ENCODE measurements around the gene GTF3C2.
A peak's percentile ranks its signal among the peaks of the same experiment; 100 is the strongest.

Gene GTF3C2

GRCh38 chr2:27314709-27315108 is 41.9 kb downstream of the GTF3C2 start:
- Histone ChIP-seq H3K27me3 (ENCODE audit: insufficient read depth, low read length, poor library complexity) (no peaks in the 10 kb centered on the region), H4K8ac (ENCODE audit: low read depth, low read length) (no peak overlapping the region), H2BK5ac (ENCODE audit: low read length) (no peak overlapping the region), H3K79me1 (ENCODE audit: low read length) (no peaks in the 10 kb centered on the region), H3K27ac (ENCODE audit: low read depth, low read length) (no peak overlapping the region), H3K9ac (ENCODE audit: low read length) (no peak overlapping the region), H3K4ac (ENCODE audit: low read depth, low read length) (no peak overlapping the region), H3K36me3 (ENCODE audit: control insufficient read depth, insufficient read depth, low read length) (no peaks in the 10 kb centered on the region), H3K4me3 (ENCODE audit: low read length) (no peak overlapping the region), H3K56ac (ENCODE audit: low read length) (no peak overlapping the region), H2BK120ac (ENCODE audit: low read depth, low read length) (no peak overlapping the region), H3K4me1 (ENCODE audit: control insufficient read depth, low read depth, low read length) (peaks cover 4% of the 10 kb centered on the region), H2BK15ac (replicated peaks; ENCODE audit: low read depth) (no peak overlapping the region), H2AK5ac (ENCODE audit: low read length) (no peak overlapping the region), H3K4me2 (ENCODE audit: low read length) (no peak overlapping the region), H3K23ac (ENCODE audit: low read length) (no peak overlapping the region), H4K5ac (ENCODE audit: low read length) (no peak overlapping the region), H3K79me2 (ENCODE audit: control insufficient read depth, insufficient read depth, low read length) (no peaks in the 10 kb centered on the region), H3K18ac (ENCODE audit: low read length) (no peak overlapping the region)
- no peak for DNase-seq
- WGBS (ENCODE audit: extremely low coverage, insufficient coverage, low lambda C conversion rate) = no CpG with 5 or more reads among the region's 9 CpGs

- no peak for DNase-seq
- H4K8ac ChIP-seq (ENCODE audit: low read depth, low read length) = no peak overlapping the region
Observed at GRCh38 chr2:27313882-27314645, 42.5 kb downstream of the GTF3C2 start.

GRCh38 chr2:27312152-27312551 is 44.4 kb downstream of the GTF3C2 start:
- WGBS (ENCODE audit: extremely low coverage, insufficient coverage, low lambda C conversion rate) = no CpG with 5 or more reads among the region's 3 CpGs
- no peaks in the 10 kb centered on the region for H3K79me2 ChIP-seq (ENCODE audit: control insufficient read depth, insufficient read depth, low read length)
- no peak for DNase-seq
- H3K23ac ChIP-seq (ENCODE audit: low read length) = no peak overlapping the region
- no peak overlapping the region for H3K4ac ChIP-seq (ENCODE audit: low read depth, low read length)
- no peak overlapping the region for H4K5ac ChIP-seq (ENCODE audit: low read length)
- no peak overlapping the region for H2AK5ac ChIP-seq (ENCODE audit: low read length)
- no peak overlapping the region for H3K4me2 ChIP-seq (ENCODE audit: low read length)
- H4K8ac ChIP-seq (ENCODE audit: low read depth, low read length) = no peak overlapping the region
- no peaks in the 10 kb centered on the region for H3K36me3 ChIP-seq (ENCODE audit: control insufficient read depth, insufficient read depth, low read length)
- H3K27me3 ChIP-seq (ENCODE audit: insufficient read depth, low read length, poor library complexity) = peaks cover 11% of the 10 kb centered on the region
- no peaks in the 10 kb centered on the region for H3K79me1 ChIP-seq (ENCODE audit: low read length)
- no peak overlapping the region for H3K18ac ChIP-seq (ENCODE audit: low read length)
- no peak overlapping the region for H2BK120ac ChIP-seq (ENCODE audit: low read depth, low read length)
- no peak overlapping the region for H3K27ac ChIP-seq (ENCODE audit: low read depth, low read length)
- no peak overlapping the region for H2BK5ac ChIP-seq (ENCODE audit: low read length)
- no peak overlapping the region for H3K9ac ChIP-seq (ENCODE audit: low read length)
- H3K4me1 ChIP-seq (ENCODE audit: control insufficient read depth, low read depth, low read length) = peaks cover 4% of the 10 kb centered on the region
- no peak overlapping the region for H2BK15ac ChIP-seq (replicated peaks; ENCODE audit: low read depth)
- no peak overlapping the region for H3K56ac ChIP-seq (ENCODE audit: low read length)
- no peak overlapping the region for H3K4me3 ChIP-seq (ENCODE audit: low read length)

More at GRCh38 chr2:27313882-27314645, 42.5 kb downstream of the GTF3C2 start:
- no peak overlapping the region for H3K23ac ChIP-seq (ENCODE audit: low read length)
- H3K4me3 ChIP-seq (ENCODE audit: low read length) = no peak overlapping the region
- H3K4me2 ChIP-seq (ENCODE audit: low read length) = no peak overlapping the region
- H3K18ac ChIP-seq (ENCODE audit: low read length) = no peak overlapping the region
- H3K27ac ChIP-seq (ENCODE audit: low read depth, low read length) = no peak overlapping the region
- H3K4ac ChIP-seq (ENCODE audit: low read depth, low read length) = no peak overlapping the region
- H3K27me3 ChIP-seq (ENCODE audit: insufficient read depth, low read length, poor library complexity) = no peaks in the 10 kb centered on the region
- no peak overlapping the region for H2AK5ac ChIP-seq (ENCODE audit: low read length)
- no peak overlapping the region for H3K56ac ChIP-seq (ENCODE audit: low read length)
- H2BK15ac ChIP-seq (replicated peaks; ENCODE audit: low read depth) = no peak overlapping the region
- H3K79me1 ChIP-seq (ENCODE audit: low read length) = no peaks in the 10 kb centered on the region
- no peak overlapping the region for H4K5ac ChIP-seq (ENCODE audit: low read length)
- H3K9ac ChIP-seq (ENCODE audit: low read length) = no peak overlapping the region
- no peaks in the 10 kb centered on the region for H3K36me3 ChIP-seq (ENCODE audit: control insufficient read depth, insufficient read depth, low read length)
- H3K4me1 ChIP-seq (ENCODE audit: control insufficient read depth, low read depth, low read length) = peaks cover 4% of the 10 kb centered on the region
- no CpG with 5 or more reads among the region's 8 CpGs for WGBS (ENCODE audit: extremely low coverage, insufficient coverage, low lambda C conversion rate)
- H2BK5ac ChIP-seq (ENCODE audit: low read length) = no peak overlapping the region
- H3K79me2 ChIP-seq (ENCODE audit: control insufficient read depth, insufficient read depth, low read length) = no peaks in the 10 kb centered on the region
- H2BK120ac ChIP-seq (ENCODE audit: low read depth, low read length) = no peak overlapping the region

- no peak overlapping the region for H3K4me3 ChIP-seq (ENCODE audit: low read length)
- no peak overlapping the region for H2BK15ac ChIP-seq (replicated peaks; ENCODE audit: low read depth)
- DNase-seq = no peak
- no peaks in the 10 kb centered on the region for H3K79me2 ChIP-seq (ENCODE audit: control insufficient read depth, insufficient read depth, low read length)
- H4K8ac ChIP-seq (ENCODE audit: low read depth, low read length) = no peak overlapping the region
- no peak overlapping the region for H3K9ac ChIP-seq (ENCODE audit: low read length)
- no peak overlapping the region for H3K23ac ChIP-seq (ENCODE audit: low read length)
- no peak overlapping the region for H4K5ac ChIP-seq (ENCODE audit: low read length)
- H3K4ac ChIP-seq (ENCODE audit: low read depth, low read length) = no peak overlapping the region
- no peak overlapping the region for H3K27ac ChIP-seq (ENCODE audit: low read depth, low read length)
- no peak overlapping the region for H2BK120ac ChIP-seq (ENCODE audit: low read depth, low read length)
- no peaks in the 10 kb centered on the region for H3K79me1 ChIP-seq (ENCODE audit: low read length)
- no peaks in the 10 kb centered on the region for H3K36me3 ChIP-seq (ENCODE audit: control insufficient read depth, insufficient read depth, low read length)
- H3K18ac ChIP-seq (ENCODE audit: low read length) = no peak overlapping the region
- peaks cover 21% of the 10 kb centered on the region for H3K27me3 ChIP-seq (ENCODE audit: insufficient read depth, low read length, poor library complexity)
- no peaks in the 10 kb centered on the region for H3K4me1 ChIP-seq (ENCODE audit: control insufficient read depth, low read depth, low read length)
- H3K4me2 ChIP-seq (ENCODE audit: low read length) = no peak overlapping the region
- H2BK5ac ChIP-seq (ENCODE audit: low read length) = no peak overlapping the region
- no peak overlapping the region for H2AK5ac ChIP-seq (ENCODE audit: low read length)
- H3K56ac ChIP-seq (ENCODE audit: low read length) = no peak overlapping the region
- no CpG with 5 or more reads among the region's 6 CpGs for WGBS (ENCODE audit: extremely low coverage, insufficient coverage, low lambda C conversion rate)
Observed at GRCh38 chr2:27309651-27310050, 46.9 kb downstream of the GTF3C2 start.

- peaks cover 21% of the 10 kb centered on the region for H3K27me3 ChIP-seq (ENCODE audit: insufficient read depth, low read length, poor library complexity)
- no peak within 1 kb of the TSS for H2AK5ac ChIP-seq (ENCODE audit: low read length)
- H2BK5ac ChIP-seq (ENCODE audit: low read length) = no peak within 1 kb of the TSS
- no peaks in the 10 kb centered on the region for H3K79me1 ChIP-seq (ENCODE audit: low read length)
- DNase-seq = peak; percentile 78
- H2BK15ac ChIP-seq (replicated peaks; ENCODE audit: low read depth) = no peak within 1 kb of the TSS
- H3K79me2 ChIP-seq (ENCODE audit: control insufficient read depth, insufficient read depth, low read length) = no peaks in the 10 kb centered on the region
- WGBS (ENCODE audit: extremely low coverage, insufficient coverage, low lambda C conversion rate) = no CpG with 5 or more reads among the region's 25 CpGs
- no peak within 1 kb of the TSS for H3K4me2 ChIP-seq (ENCODE audit: low read length)
- H3K4ac ChIP-seq (ENCODE audit: low read depth, low read length) = no peak within 1 kb of the TSS
- no peak within 1 kb of the TSS for H3K56ac ChIP-seq (ENCODE audit: low read length)
- no peak within 1 kb of the TSS for H4K5ac ChIP-seq (ENCODE audit: low read length)
- no peak within 1 kb of the TSS for H4K8ac ChIP-seq (ENCODE audit: low read depth, low read length)
- H3K27ac ChIP-seq (ENCODE audit: low read depth, low read length) = no peak within 1 kb of the TSS
- H3K4me3 ChIP-seq (ENCODE audit: low read length) = no peak within 1 kb of the TSS
- peak within 1 kb of the TSS; percentile 24 for H3K23ac ChIP-seq (ENCODE audit: low read length)
- H3K9ac ChIP-seq (ENCODE audit: low read length) = no peak within 1 kb of the TSS
- H2BK120ac ChIP-seq (ENCODE audit: low read depth, low read length) = no peak within 1 kb of the TSS
- H3K36me3 ChIP-seq (ENCODE audit: control insufficient read depth, insufficient read depth, low read length) = no peaks in the 10 kb centered on the region
- H3K18ac ChIP-seq (ENCODE audit: low read length) = no peak within 1 kb of the TSS
- H3K4me1 ChIP-seq (ENCODE audit: control insufficient read depth, low read depth, low read length) = no peaks in the 10 kb centered on the region
Observed at GRCh38 chr2:27308359-27308881, 48.1 kb downstream of the GTF3C2 start, which contains the start of gene UCN. Gene UCN, minus strand, starts transcription at chr2:27308445. Its CDS starts 550 bp downstream, at chr2:27307895.
